ENCODE measurements around the gene ANXA9. TPM values are rescaled to one million over a fixed set of nuclear protein-coding genes. Genes with fewer than 3 reads are reported as not detected.

The ANXA9 gene
- total RNA-seq, 1 donor from 2014 or later = 0.26 TPM

GRCh38 chr1:151012684-151013471 is 30.8 kb downstream of the ANXA9 start:
- DNase-seq (ENCODE audit: low read depth) (no peak), FAIRE-seq (no peak)
- Histone ChIP-seq H3K4me3 (ENCODE audit: low read depth, low read length) (no peak overlapping the region), H3K36me3 (ENCODE audit: control insufficient read depth, insufficient read depth, low read length) (no peaks in the 10 kb centered on the region), H3K27me3 (ENCODE audit: control insufficient read depth, insufficient read depth, low read length) (no peaks in the 10 kb centered on the region)
- TF ChIP-seq CTCF (IDR thresholded peaks at IDR 0.05; ENCODE audit: insufficient read depth, low read length, severe bottlenecking) = no peak

GRCh38 chr1:151013518-151013917 is 31.4 kb downstream of the ANXA9 start:
- no peak for FAIRE-seq

GRCh38 chr1:151024540-151025146 is 42.6 kb downstream of the ANXA9 start:
- Histone ChIP-seq H3K36me3 (ENCODE audit: control insufficient read depth, insufficient read depth, low read length) (peaks cover 4% of the 10 kb centered on the region), H3K4me3 (ENCODE audit: low read depth, low read length) (no peak overlapping the region), H3K27me3 (ENCODE audit: control insufficient read depth, insufficient read depth, low read length) (no peaks in the 10 kb centered on the region)
- FAIRE-seq (peak; percentile 13), DNase-seq (ENCODE audit: low read depth) (peak; percentile 64)
- peak; percentile 83 for TF ChIP-seq CTCF (IDR thresholded peaks at IDR 0.05; ENCODE audit: insufficient read depth, low read length, severe bottlenecking)

More at GRCh38 chr1:151013518-151013917, 31.4 kb downstream of the ANXA9 start:
- Histone ChIP-seq H3K4me3 (ENCODE audit: low read depth, low read length) (no peak overlapping the region), H3K36me3 (ENCODE audit: control insufficient read depth, insufficient read depth, low read length) (no peaks in the 10 kb centered on the region), H3K27me3 (ENCODE audit: control insufficient read depth, insufficient read depth, low read length) (no peaks in the 10 kb centered on the region)
- no peak for DNase-seq (ENCODE audit: low read depth)
- no peak for TF ChIP-seq CTCF (IDR thresholded peaks at IDR 0.05; ENCODE audit: insufficient read depth, low read length, severe bottlenecking)

GRCh38 chr1:151026460-151026859 is 44.4 kb downstream of the ANXA9 start:
- TF ChIP-seq CTCF (IDR thresholded peaks at IDR 0.05; ENCODE audit: insufficient read depth, low read length, severe bottlenecking) = no peak
- Histone ChIP-seq H3K27me3 (ENCODE audit: control insufficient read depth, insufficient read depth, low read length) (no peaks in the 10 kb centered on the region), H3K36me3 (ENCODE audit: control insufficient read depth, insufficient read depth, low read length) (peaks cover 4% of the 10 kb centered on the region), H3K4me3 (ENCODE audit: low read depth, low read length) (no peak overlapping the region)
- FAIRE-seq (no peak), DNase-seq (ENCODE audit: low read depth) (no peak)

- TF ChIP-seq CTCF (IDR thresholded peaks at IDR 0.05; ENCODE audit: insufficient read depth, low read length, severe bottlenecking) = no peak
- FAIRE-seq = no peak
- no peak for DNase-seq (ENCODE audit: low read depth)
- no peaks in the 10 kb centered on the region for H3K27me3 ChIP-seq (ENCODE audit: control insufficient read depth, insufficient read depth, low read length)
- H3K4me3 ChIP-seq (ENCODE audit: low read depth, low read length) = no peak overlapping the region
- peaks cover 3% of the 10 kb centered on the region for H3K36me3 ChIP-seq (ENCODE audit: control insufficient read depth, insufficient read depth, low read length)
Measured at GRCh38 chr1:151032164-151032563, 50.1 kb downstream of the ANXA9 start.
